ENCODE data around the gene FAIM2.
"Not testable (repeated sequence)": the region's sequence is repeated elsewhere in the genome, so short reads cannot be mapped to it uniquely, and the experiment has no call there.

The FAIM2 gene

DNA sequence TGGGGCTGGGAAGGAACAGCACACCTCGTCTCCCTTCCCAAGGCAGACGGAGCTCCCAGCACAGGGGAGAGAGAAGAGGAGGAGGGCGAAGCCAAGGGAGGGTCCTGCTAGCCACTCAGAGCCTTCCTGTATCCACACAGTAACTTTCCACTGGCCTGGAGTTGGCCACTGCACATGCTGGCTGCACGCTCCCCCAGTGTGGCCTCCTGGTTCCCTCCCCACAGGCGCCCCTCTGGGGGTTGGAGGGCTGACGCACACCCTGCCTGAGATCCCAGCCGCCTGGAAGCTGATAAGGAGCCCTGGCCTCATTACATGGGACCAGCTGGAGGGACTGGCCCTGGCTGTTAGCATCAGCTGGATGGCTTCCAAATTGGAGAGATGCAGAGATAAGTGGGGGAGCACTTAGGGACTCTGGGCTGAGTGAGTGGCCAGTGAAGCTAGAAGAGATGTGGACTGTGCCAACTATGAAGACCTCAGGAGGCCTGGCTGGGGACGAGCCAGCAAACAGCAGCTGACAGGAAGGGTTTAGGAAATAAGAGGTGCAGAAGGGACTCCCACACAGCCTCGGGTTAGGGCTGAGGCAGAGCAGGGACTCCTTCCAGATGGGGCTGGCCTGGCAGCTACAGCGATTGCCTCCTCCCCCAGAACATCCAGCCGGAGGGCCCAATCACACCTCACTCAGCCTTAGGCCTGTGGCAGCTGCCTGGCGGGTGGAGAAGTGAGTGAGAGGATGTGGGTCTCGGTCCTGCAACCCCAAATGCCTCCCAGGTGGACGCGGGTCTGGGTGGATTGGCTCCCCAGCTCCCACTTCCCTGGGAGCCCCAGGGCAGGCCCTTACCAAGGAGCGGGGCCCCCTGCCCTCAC lies 34.5 kb downstream of the FAIM2 start:
- FAIRE-seq (no peak), DNase-seq (ENCODE audit: extremely low spot score, insufficient read length, low read depth) (no peak)

DNA sequence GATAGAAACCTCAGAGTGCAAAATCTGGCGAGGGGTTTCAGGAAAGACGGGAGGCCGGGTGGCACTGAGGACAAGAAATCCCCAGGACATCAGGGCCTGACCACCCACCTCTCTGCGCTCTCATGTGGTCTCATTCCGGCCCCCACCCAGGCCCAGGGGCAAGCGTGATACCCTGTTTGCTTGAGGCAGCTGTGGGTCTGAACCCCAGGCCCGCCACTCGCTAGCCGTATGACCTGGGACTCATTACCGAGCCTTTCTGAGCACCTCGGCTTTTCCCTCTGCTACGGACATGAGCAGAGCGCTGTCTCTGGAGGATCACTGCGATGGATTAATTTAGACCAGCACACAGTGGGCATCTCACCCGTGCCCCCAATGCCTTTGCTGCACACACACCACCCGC lies 35.3 kb downstream of the FAIM2 start:
- no peak for DNase-seq (ENCODE audit: extremely low spot score, insufficient read length, low read depth)
- FAIRE-seq, result no peak

DNA sequence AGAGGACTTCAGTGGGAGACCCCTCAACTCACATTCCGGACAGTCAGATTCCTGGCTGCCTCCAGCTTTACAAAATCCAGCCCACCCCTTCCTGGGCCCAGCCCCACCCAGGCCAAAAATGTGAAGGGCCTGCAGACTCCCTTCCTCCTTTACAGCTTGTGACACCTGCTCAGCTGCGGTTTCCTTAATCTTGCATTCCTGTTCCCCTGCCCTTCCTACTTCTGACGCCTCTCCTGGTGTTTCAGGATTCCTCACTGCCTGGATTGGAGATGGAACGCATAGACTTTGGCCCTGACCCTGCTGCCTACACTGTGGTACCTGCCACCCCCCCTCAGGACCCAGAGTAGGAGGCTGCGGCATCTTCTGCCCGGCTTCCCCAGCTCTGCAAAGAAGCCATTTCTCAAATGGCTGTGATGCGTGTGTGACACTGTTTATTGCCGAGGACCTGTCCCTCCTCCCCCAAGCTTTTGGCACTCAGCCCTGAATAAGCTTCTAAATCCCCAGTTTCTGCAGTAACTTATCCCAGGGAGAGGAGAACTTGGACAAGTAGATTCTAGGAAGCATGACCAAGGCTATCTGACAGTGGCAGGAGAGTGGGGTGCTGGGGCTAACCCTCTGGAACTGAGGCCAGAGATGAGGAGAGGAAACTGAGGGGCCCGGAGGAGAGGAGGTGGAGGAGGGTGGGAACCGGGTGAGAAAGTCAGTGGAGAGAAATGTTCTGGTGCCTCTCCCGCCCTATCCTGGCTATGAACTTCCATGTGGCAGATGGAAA lies 35.9 kb downstream of the FAIM2 start:
- DNase-seq (ENCODE audit: extremely low spot score, insufficient read length, low read depth), result no peak
- FAIRE-seq, result no peak

DNA sequence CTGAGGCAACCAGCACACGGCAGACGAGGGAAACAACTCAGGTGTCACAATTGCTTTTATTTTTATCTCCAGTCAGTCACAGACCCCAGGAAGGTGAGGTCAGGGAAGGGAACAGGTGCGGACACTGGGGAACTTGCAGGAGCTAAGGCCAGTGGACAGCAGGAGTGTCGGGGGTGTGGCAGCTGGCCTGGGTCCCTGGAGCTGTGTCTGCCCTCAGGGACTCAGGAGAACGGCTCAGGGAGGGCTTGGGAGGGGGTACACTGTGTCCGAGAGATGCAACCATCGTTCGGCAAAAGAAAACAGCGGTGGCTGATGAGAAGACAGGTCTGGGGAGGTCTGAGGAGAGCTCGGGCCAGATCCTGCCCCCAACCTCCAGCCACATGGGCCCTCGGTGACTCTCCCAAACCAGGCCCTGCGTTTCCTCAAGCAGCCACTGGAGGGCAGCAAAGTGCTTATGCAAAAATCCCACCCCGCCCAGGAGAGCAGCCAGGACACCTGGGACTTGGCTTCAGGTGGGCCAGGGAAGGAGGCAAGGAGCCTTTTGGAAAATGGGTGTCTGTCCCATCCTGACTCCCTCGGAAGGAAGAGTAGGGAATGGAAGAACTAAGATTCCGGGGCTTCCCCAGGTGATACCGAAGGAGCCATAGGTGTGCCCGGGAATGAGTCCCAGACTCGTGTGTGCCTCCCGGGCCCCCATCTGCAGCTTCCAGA lies 36.7 kb downstream of the FAIM2 start:
- DNase-seq (ENCODE audit: extremely low spot score, insufficient read length, low read depth), result peak; percentile 82
- FAIRE-seq, result peak; percentile 76

DNA sequence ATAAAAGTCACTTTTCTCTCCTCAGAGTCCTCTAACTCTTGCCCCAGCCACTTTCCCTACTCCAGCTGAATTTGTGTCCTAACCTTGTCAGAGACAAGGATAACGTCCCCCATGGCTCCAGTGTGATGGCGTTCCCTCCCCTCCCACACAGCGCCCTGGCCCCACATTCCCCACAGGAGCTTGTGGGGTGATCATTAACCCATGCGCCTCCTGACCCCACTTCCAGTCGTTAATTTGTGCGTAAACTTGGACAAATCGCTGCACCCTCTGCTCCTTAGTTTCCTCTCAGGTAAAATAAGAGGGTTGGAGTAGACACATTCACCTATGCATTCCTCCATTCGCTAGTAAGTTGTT lies 37.9 kb downstream of the FAIM2 start:
- no peak for DNase-seq (ENCODE audit: extremely low spot score, insufficient read length, low read depth)
- no peak for FAIRE-seq

DNA sequence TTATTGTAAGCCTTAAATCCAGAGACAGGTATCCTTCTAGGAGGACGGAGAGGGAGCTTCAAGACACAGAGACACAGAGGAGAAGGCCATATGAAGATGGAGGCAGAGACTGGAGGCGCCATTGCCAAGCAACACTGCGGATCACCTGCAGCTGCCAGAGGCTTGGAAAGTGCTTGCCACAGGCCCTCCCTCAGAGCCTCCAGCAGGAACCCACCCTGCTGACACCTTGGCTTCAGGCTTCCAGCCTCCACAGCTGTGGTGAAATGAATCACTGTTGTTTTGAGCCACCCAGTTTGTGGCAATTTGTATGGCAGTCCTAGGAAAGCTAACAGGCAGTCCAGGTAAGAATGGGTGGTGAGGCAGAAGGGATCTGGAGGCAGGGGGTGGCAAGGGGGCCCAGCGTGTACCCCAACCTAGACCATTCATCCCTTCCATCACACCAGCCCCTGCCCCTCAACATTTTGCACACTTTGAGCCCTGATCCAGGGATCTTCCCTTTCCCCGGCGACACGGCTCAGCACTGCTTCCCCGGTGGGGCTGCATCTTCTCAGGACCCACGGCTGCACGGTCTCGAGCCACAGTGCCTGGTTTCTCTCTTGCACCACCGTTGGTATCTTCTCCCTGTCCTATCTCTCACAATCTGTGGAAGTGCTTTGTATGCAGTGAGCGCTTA lies 38.5 kb downstream of the FAIM2 start:
- DNase-seq (ENCODE audit: extremely low spot score, insufficient read length, low read depth) (no peak), FAIRE-seq (no peak)

DNA sequence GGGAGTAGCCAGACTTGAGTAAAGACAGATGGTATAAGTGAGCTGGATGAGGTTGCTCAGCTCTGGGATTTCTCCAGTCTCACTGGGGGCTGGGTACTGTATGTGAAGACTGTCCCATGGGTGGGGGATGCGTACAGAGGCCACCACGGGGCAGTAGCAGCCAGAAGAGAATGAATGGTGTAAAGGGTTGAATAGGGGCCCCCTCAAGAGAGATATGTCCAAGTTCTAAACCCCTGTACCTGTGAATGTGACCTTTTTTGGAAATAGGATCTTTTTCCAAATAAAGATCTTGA lies 39.0 kb downstream of the FAIM2 start:
- DNase-seq (ENCODE audit: extremely low spot score, insufficient read length, low read depth) (no peak), FAIRE-seq (no peak)

DNA sequence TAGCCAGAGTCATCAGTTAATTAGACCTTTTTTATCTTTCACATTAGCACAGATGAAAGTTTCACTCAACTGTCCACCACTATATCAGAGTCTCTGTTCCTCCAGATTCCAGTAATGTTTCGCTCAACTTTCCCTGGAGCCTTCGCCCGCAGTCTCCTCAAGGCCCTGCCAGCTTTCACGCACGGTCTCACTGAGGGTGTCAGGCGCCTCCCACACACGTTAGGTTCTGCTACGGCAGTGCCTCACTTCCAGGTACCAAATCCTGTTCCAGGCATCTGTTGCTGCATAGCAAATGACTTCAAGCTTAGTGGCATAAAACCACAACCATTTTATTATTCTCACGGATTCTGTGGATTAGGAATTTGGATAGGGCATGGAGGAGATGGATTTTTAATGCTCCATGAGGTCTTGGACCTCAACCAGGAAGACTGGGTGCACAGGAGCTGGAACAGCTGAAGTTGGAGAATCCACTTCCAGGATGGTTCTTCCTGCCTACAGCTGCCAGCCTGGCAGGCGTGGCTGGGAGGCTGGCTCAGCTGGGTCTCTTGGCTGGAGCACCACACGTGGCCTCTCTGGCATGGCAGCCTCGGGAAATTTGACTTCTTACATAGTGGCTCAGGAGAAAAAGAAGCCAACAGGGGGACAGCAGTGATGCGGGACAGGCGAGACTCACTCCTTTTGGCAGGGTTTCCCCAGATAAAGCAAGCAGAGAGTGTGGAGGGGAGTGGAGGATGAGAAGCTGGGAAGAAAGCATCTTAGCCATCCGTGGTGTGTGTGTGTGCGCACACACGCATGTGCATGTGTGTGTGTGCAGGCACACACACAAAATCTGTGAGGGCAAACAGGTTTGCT lies 39.5 kb downstream of the FAIM2 start:
- DNase-seq (ENCODE audit: extremely low spot score, insufficient read length, low read depth), result no peak
- FAIRE-seq, result no peak

DNA sequence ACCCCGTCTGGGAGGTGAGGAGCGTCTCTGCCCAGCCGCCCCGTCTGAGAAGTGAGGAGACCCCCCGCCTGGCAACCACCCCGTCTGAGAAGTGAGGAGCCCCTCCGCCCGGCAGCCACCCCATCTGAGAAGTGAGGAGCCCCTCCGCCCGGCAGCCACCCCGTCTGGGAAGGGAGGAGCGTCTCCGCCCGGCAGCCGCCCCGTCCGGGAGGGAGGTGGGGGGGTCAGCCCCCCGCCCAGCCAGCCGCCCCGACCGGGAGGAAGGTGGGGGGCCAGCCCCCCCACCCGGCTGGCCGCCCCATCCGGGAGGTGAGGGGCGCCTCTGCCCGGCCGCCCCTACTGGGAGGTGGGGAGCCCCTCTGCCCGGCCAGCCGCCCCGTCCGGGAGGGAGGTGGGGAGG lies 42.8 kb downstream of the FAIM2 start:
- DNase-seq (ENCODE audit: extremely low spot score, insufficient read length, low read depth); FAIRE-seq: not testable (repeated sequence)

DNA sequence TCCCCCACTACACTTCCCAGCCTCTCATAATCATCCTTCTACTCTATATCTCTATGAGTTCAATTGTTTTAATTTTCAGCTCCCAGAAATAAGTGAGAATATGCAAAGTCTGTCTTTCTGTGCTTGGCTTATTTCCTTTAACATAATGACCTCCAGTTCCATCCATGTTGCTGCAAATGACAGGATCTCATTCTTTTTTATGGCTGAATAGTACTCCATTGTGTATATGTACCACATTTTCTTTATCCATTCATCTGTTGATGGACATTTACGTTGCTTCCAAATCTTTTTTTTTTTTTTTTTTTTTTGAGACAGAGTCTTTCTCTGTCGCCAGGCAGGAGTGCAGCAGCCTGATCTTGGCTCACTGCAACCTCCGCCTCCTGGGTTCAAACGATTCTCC lies 47.8 kb downstream of the FAIM2 start:
- FAIRE-seq, result not testable (repeated sequence)

DNA sequence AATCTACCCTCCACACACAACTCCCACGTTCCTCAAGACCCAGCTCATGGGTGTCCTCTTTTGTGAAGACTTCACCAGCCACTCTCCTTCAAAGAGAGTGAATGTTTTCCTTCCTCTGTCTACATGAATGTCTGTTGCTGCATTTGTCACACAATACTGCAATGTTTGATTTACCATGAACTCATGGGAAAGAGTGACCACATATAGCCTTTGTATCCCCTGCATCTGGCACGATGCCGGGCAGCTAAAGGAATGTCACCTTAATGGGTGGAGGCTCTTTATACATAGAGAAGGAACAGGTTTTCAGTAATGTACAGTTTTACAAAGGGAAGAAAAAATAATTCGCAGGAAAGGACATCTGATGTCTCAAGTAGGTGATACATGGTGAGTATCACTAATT lies 48.7 kb downstream of the FAIM2 start:
- FAIRE-seq, result no peak
- no peak for DNase-seq (ENCODE audit: extremely low spot score, insufficient read length, low read depth)

More for the DNA sequence above, 47.8 kb downstream of the FAIM2 start:
- DNase-seq (ENCODE audit: extremely low spot score, insufficient read length, low read depth), result not testable (repeated sequence)

DNA sequence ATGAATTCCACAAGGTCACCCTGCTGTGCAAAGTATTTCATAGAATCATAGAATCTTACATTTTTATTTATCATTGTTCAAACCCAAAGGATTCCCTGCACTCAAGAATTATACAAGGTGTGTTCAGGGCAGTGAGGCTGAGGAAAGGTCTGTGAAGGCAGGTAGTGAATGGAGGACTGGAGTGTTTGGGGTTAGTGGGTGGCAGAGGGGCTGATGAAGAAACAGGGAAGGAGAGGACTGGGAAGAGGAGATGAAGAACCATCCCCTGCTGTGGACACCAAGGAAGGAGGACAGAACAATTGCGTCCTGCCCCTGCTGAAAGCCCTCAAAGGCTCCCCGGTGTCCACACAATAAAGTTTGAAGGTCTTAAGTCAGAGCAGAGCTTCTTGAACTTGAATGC lies 50.0 kb downstream of the FAIM2 start:
- DNase-seq (ENCODE audit: extremely low spot score, insufficient read length, low read depth), result no peak
- no peak for FAIRE-seq

DNA sequence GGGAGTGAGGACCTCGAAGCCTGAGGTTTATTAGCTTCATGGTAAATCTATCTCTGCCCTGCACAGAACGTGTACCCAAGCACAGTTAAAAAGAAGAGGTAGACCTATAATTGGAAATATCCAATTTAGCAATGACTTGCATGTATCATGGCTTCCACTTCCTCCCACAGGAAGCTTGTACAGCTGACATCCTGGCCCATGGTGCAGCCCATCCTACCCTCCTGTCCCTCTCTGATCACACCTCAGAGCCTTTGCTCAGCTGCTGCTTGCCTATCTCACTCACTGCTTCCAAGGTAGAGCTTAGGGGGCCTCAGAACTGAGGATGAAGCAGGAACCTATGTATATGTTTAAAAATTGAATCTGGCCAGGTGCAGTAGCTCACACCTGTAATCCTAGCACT lies 56.5 kb downstream of the FAIM2 start:
- FAIRE-seq (no peak), DNase-seq (ENCODE audit: extremely low spot score, insufficient read length, low read depth) (no peak)

DNA sequence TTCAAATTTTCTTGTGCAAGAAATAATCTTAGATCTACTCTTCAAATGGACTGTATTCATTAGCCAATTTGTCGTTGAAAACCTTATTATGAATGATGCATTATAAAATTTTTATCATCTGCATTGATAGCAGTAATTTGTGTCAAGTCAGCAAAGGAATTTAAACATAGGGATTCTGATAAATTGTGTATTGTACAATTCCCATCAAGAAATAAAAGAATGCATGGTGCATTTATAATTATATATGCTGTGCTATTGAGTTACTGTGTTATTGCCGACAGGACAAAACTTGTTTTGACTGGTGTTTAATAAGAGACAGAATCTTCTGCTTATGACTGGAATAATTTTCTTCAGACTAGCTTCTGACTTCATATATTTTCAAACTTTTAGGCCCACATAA lies 57.7 kb downstream of the FAIM2 start:
- no peak for DNase-seq (ENCODE audit: extremely low spot score, insufficient read length, low read depth)
- FAIRE-seq, result no peak

DNA sequence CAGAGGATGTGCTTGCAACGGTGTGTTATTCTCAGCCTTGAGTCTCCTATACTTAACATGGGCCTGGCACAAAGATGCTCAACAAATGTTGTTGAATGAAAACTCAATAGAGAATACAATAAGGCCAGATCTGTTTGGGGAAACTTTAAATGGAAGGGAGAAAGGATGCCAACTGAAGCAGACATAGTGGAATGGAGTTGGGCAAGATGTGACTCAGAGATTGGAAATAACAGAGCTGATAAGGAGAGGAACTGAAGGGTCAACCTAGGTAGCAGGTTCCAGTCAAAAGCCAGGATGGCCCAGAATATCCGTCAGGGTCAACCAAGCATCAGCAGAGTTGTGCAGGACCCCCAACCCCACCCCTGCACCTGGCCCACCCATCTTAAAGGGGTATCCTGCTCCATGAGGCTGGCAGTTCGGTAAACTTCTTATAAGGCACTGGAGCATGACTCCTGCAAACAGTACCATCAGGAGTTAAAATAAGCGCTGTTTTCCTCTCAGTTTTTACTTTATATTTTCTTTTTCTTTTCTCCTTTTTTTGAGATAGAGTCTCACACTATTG lies 59.7 kb downstream of the FAIM2 start:
- DNase-seq (ENCODE audit: extremely low spot score, insufficient read length, low read depth), result no peak
- no peak for FAIRE-seq

DNA sequence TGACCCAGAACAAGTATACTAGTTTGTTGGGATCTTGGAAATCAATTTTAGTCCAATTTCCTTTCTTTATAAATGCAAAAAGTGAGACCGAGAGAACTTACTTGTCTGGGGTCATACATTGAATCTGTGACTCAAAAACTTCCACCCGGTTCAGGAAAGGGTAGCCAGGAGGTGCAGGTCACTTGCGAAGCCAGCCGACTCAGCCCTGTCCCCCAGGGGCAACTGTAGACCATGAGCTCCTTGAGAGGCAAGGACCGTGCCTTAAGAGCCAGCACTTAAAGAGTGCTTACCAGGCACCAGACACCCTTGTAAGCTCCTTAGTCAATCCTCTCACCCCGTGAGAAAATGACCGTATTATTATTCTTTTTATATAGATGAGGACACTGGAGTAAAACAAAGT lies 60.3 kb downstream of the FAIM2 start:
- DNase-seq (ENCODE audit: extremely low spot score, insufficient read length, low read depth) (no peak), FAIRE-seq (no peak)

DNA sequence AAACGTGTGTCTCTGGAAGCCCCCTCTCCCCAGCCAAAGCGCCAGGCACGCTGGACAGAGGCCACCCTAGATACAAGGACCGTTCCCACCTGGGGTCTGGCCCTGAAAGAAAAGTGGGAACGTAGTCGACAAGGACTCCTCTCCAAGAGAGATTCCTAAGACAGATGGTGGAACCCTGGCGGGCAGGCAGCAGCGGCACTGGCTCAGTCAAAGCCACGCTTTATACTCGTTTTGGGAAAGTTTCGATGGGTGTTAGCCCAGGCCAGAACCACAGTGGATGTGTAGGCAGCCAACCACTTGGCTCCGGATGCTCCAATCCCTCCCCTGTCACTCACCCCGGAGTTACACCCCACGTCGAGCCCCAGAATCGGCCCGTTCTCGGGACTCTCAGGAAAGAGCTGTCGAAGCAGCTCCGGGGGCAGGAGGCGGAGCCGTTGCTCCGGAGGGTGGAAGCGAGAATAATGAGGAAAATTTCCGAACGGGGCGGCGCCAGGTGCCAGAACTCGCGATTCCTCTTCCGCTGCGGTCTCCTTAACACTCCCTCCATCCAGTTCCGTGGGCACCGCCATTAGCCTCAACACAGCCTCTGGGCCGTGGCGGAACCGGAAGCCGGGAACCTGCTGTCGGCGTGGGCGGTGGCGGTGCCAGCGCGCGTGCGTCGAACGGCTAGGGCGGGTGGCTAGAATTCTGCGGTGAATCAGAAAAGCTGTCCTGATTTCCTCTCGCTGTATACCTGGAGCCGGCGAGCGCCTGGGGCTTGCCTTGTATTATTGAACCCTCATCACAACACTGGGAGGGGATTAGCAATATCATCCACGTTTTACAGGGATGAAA lies 61.0 kb downstream of the FAIM2 start, which contains the start of gene BCDIN3D:
Gene BCDIN3D, minus strand, starts transcription at position 588 of the 834 bp plus-strand sequence. Its CDS starts 19 bp downstream, at position 569.
- FAIRE-seq (peak; percentile 94), DNase-seq (ENCODE audit: extremely low spot score, insufficient read length, low read depth) (peak; percentile 71)

DNA sequence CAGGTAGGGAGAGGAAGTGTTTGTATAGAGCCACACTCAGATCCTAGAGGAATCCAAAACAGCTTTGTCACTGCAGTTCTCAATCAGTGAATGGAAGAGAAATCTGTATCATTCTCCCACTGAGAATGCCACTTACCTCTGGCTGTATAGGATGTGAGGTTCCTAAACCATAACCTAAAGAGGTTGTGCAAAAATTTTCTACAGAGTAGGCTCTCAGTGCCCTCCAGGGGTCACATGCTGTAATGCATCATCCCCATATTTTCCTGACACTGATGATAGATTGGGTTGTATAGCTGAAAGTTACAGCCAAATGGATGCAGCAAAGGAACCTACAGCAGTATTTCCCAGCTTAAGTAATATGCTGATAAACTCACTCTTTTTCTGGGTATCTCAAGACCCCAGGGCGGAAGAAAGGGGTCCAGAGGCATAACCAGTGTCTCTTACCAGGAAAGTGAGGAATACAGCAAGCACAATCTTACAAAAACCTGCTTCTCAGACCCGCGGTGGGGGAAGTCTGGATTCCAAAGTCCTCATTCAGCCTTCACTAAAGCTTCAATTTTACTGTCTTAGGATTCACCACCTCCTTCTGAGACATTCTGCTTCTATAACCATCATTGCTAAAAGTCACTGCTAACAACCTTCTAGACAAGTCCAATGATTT lies 64.6 kb downstream of the FAIM2 start:
- FAIRE-seq (peak; percentile 71), DNase-seq (ENCODE audit: extremely low spot score, insufficient read length, low read depth) (no peak)
